GM13977 (cell line): ENCODE data around the gene DNAJC11.

Experiments
- DNase-seq: peaks from one replicate; pipeline ENCODE4 v3.0.0; 2012; ENCODE audit warnings: low spot score
- CTCF ChIP-seq: IDR thresholded peaks from 2 replicates; pipeline ENCODE4 v1.5.1; 2012; ENCODE audit warnings: mild to moderate bottlenecking, control low read depth; ENCODE audit not compliant: insufficient read depth; ENCODE audit errors: extremely low read depth, missing control alignments
- in situ Hi-C: fragments of 300-500 bp; cut with MboI; formaldehyde crosslinking; loops from one replicate; pipeline ENCODE4 v1.12.0; 2022; ENCODE audit warnings: low sequenced_read_pairs, low pct_unique_long_range_greater_than_20kb, mixed read lengths, inconsistent platforms; ENCODE audit not compliant: unreplicated experiment

Gene DNAJC11

GRCh38 chr1:6613361-6614018, 88.1 kb downstream of the DNAJC11 start, which contains the start of gene PHF13:
Gene PHF13, plus strand, starts transcription at chr1:6613731. Its CDS starts 336 bp downstream, at chr1:6614067.
- no peak for TF ChIP-seq CTCF
- in situ Hi-C loops, result no loop called here
- DNase-seq, result peak; percentile 100

- DNase-seq, result no peak
- in situ Hi-C loops, result no loop called here
- no peak for TF ChIP-seq CTCF
Measured at GRCh38 chr1:6612641-6613360, 88.8 kb downstream of the DNAJC11 start.

- no peak for DNase-seq
- in situ Hi-C loops, result no loop called here
- TF ChIP-seq CTCF, result no peak
Measured at GRCh38 chr1:6603915-6604558, 97.6 kb downstream of the DNAJC11 start.

GRCh38 chr1:6603238-6603914, 98.2 kb downstream of the DNAJC11 start:
- peak; percentile 74 for DNase-seq
- no peak for TF ChIP-seq CTCF
- in situ Hi-C loops, result no loop called here

- peak; percentile 95 for DNase-seq
- no peak for TF ChIP-seq CTCF
- in situ Hi-C loops, result no loop called here
Measured at GRCh38 chr1:6602669-6603237, 98.9 kb downstream of the DNAJC11 start, which contains the start of gene KLHL21. Gene KLHL21, minus strand, starts transcription at chr1:6602869. Its CDS starts 52 bp downstream, at chr1:6602817.
